HG03175 (cell line): ENCODE measurements around the gene IL17RE.
"Not testable (repeated sequence)": the region's sequence is repeated elsewhere in the genome, so short reads cannot be mapped to it uniquely, and the experiment has no call there.

Experiments
- ATAC-seq: cut with Tn5 transposase; IDR thresholded peaks from one replicate; pipeline ENCODE4 v1.9.1; 2021; ENCODE audit warnings: mild to moderate bottlenecking, moderate library complexity; ENCODE audit not compliant: unreplicated experiment

Gene IL17RE

GRCh38 chr3:9902372-9903237 lies at the start of gene IL17RE:
Gene IL17RE, plus strand, starts transcription at chr3:9902848. Its CDS starts 85 bp downstream, at chr3:9902933.
- no peak for ATAC-seq

GRCh38 chr3:9854291-9854940 lies 48.2 kb upstream of the IL17RE start:
- not testable (repeated sequence) for ATAC-seq

- ATAC-seq = no peak
Observed at GRCh38 chr3:9855594-9855993, 47.1 kb upstream of the IL17RE start.

GRCh38 chr3:9859530-9860025 lies 43.1 kb upstream of the IL17RE start:
- no peak for ATAC-seq

GRCh38 chr3:9861201-9861600 lies 41.4 kb upstream of the IL17RE start:
- ATAC-seq = no peak

- no peak for ATAC-seq
Observed at GRCh38 chr3:9861626-9862130, 41.0 kb upstream of the IL17RE start.

- ATAC-seq = no peak
Observed at GRCh38 chr3:9862391-9863057, 40.1 kb upstream of the IL17RE start.

- no peak for ATAC-seq
Observed at GRCh38 chr3:9863058-9863772, 39.4 kb upstream of the IL17RE start.

- no peak for ATAC-seq
Observed at GRCh38 chr3:9864200-9864927, 38.3 kb upstream of the IL17RE start.

- not testable (repeated sequence) for ATAC-seq
Observed at GRCh38 chr3:9865125-9865637, 37.5 kb upstream of the IL17RE start.

GRCh38 chr3:9866639-9867038 lies 36.0 kb upstream of the IL17RE start:
- ATAC-seq = no peak

- ATAC-seq = no peak
Observed at GRCh38 chr3:9867106-9867505, 35.5 kb upstream of the IL17RE start.

GRCh38 chr3:9869955-9870354 lies 32.7 kb upstream of the IL17RE start:
- ATAC-seq = no peak

- no peak for ATAC-seq
Observed at GRCh38 chr3:9870978-9871377, 31.7 kb upstream of the IL17RE start.

GRCh38 chr3:9872067-9872466 lies 30.6 kb upstream of the IL17RE start:
- not testable (repeated sequence) for ATAC-seq

GRCh38 chr3:9875448-9875847 lies 27.2 kb upstream of the IL17RE start:
- no peak for ATAC-seq

- not testable (repeated sequence) for ATAC-seq
Observed at GRCh38 chr3:9876255-9876654, 26.4 kb upstream of the IL17RE start.

GRCh38 chr3:9876991-9877390 lies 25.7 kb upstream of the IL17RE start:
- no peak for ATAC-seq

GRCh38 chr3:9878700-9879099 lies 23.9 kb upstream of the IL17RE start:
- ATAC-seq = no peak
